ENCODE data around the gene GPX4.

Gene GPX4

DNA sequence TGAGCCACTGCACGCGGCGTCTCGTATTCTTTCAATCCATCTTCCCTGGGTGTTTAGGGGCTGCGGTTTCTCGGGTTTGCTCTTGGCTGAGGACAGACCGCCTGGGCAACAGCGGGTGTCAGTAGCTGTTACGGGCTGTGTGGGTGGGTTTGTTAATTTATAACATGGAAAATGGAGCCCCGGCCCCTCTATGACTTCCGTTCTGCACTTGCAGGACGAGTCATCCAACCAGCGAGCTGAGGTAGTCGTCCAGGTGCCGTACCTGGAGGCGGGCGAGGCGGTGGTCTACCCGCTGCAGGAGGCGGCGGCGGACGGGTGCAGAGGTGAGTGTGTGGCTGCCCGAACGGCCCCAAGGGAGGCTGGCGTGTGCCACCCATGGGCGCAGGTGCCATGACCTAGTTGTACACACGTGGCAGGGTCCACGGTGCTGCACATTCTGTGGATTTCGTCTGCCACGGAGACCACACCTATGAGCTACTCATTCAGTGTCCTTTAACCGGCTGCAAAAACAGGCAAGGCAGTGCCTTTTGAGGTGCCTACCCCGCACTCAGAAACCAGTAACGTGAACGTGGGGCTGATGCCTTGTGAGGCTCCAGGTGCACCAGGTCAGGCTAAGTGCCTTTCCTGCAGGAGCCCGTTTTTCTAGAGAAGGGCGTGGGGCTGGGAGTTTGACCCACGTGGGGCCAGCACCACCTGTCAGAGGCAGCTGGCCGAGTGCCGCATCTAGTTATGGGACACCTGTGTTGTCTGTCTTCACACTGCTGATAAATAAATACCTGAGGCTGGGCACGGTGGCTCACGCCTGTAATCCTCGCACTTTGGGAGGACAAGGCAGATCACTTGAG, 19.5 kb upstream of the GPX4 start:
- DNase-seq, result no peak

DNA sequence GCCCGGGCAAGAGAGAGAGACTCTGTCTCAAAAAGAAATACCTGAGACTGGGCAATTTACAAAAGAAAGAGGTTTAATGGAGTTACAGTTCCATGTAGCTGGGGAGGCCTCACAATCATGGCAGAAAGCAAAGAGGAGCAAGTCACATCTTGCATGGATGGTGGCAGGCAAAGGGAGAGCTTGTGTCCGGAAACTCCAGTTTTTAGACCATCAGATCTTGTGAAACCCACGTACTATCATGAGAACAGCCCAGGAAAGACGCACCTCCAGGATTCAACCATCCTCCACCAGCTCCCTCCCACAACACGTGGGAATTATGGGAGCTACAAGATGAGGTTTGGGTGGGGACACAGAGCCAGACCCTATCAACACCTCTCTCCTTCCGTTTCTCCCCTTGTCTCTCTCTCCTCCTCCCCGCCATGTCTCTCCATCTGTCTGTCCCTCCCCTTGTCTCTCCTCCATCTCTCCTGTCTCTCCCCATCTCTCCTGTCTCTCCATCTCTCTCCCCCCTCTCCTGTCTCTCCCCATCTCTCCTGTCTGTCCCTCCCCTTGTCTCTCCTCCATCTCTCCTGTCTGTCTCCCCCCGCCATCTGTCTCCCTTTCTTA, 18.6 kb upstream of the GPX4 start:
- no peak for DNase-seq

DNA sequence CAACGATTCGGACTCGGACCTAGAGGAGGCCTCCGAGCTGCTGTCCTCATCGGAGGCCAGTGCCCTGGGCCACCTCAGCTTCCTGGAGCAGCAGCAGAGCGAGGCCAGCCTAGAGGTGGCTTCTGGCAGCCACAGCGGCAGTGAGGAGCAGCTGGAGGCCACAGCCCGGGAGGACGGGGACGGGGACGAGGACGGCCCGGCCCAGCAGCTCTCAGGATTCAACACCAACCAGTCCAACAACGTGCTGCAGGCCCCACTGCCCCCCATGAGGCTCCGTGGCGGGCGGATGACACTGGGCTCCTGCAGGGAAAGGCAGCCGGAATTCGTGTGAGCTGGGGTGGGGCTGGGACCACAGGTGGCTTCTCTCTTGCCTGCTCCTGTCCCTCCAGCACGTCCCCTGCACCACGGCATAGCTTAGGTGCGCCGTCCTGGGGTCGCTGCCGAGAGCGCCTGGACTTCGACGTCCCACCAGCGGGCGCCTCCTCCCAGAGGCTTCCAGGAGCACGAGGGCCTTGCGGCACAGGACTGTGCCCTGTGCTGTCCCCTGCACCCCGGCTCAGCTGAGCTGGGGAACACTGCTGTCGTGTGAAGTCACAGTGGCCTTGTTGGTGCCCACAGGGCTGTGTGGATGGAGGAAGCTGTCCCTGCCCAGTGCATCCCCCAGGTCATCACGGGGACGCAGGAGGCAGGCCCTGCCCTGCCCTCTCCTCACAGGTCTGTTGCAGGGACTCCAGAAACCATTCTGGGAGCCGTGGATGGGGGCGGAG, 17.9 kb upstream of the GPX4 start:
- DNase-seq, result no peak

DNA sequence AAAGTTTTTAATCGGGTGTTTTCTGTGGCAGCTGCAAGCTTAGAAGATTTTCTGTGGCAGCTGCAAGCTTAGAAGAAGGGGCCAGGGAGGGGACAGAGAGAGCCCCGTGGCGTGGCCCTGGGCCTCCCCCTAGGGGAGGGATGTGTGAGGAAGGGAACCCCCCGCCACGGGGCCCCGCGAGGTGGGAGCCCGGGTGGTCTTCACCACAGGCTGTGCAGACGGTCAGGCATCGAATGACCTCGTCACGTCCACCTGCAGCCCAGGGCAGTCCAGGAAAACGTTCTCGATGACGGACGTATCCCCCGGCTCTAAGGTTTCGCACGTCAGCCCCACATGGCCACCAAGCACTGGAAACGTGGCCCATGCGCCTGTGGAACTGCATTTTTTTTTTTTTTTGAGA, 17.2 kb upstream of the GPX4 start:
- DNase-seq, result no peak

DNA sequence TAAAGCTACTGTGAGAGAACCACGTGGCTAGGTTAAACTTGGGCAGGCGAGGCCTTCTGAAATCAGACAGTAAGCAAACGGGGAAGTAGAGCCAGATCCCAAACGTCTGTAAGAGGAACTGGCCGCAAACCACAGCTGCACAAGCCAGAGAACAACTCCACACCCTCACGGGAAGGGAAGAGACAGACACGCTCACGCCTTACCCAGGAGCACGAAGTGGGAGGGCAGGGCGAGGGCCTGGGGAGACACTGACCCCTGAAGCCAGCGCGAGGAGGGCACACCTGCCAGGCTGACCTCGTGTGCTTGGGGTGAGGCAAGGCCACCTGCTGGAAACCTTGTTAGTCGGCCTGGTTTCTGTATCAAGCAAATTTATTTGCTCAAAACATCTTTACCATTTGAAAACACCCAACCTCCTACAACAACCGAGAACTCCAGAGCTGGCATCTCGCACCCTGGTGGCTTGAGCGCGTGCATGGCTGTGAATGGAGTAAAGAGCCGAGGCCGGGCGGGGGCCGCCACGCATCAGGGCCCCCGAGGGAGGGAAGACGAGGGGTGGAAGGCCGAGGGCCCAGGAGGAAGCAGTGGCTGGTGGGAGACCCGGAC, 15.9 kb upstream of the GPX4 start:
- DNase-seq, result no peak

DNA sequence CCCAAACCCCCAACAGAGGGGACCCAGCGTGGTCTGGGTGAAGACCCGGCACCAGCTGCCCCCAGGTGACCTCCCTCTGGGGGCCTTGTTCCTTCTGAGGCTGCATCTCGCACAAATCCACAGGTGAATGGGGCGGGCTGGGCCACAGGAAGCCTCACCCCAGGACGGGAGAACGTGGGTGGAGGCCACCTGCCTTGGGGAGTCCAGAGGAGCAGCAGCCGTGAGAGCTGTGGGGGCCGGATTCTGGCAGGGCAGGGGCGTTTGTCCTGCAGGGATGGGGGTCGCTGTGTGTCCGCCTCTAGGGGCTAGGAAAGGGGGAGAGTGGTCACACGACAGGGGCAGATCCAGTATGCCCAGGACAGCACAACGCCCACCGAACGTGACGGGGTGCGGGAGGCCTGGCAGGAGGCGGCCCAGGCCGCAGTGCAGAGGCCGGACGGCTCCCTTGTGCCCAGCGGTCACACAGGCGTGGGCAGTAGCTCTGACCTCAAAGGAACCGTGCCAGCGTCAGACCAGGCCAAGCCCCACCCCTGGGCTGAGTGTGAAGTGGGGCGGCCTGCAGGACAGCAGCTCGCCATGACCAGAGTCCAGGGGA, 15.3 kb upstream of the GPX4 start:
- DNase-seq, result no peak

DNA sequence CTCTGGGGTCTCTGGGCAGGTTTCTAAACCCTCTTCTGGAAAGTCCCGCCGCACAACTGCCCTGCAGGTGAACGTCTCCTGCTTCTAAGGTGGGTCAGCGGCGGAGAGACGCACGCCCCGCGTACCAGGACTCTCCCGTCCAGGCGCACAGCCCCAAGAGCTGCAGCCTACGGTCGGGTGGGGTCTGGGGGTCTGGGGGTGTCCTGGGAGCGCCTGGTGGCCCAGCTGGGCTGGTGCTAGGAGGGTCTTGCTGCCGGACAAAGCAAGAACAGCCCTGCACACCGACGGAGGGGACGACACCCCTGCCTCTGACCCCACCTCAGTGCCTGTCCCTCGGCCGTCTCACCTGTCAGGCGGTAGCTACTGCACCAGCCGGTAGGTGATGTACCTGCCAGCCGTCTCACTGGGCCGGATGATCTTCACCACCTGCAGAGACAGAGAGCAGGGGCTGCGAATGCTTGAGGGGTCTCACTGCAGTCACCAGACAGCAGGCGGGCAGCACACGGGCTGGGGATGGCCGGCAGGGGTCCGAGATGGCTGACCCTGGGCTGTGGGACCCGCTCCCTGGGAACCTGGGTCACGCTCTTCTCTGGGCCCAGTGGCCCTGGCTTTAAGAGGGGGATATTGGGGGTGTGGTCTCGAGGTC, 14.5 kb upstream of the GPX4 start:
- DNase-seq, result no peak

DNA sequence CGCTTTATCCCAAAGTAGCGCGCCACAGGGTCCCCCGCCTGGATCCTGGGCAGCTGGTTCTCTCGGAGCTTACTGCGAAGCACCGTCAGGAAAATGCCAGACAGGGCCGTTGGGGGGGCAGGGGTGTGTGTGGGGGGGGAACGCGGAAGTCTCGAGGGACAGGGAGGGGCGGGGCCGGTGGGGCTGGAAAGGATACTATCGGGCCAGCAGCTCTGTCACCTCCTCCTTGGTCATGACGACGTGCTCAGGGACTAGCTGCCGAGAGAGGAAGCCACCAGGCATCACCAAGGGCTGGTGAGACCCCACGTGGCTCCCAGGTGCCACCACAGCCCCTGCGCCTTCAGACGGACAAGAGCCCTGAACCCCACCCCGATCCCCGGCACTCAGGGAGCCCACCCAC, 13.9 kb upstream of the GPX4 start:
- no peak for DNase-seq

DNA sequence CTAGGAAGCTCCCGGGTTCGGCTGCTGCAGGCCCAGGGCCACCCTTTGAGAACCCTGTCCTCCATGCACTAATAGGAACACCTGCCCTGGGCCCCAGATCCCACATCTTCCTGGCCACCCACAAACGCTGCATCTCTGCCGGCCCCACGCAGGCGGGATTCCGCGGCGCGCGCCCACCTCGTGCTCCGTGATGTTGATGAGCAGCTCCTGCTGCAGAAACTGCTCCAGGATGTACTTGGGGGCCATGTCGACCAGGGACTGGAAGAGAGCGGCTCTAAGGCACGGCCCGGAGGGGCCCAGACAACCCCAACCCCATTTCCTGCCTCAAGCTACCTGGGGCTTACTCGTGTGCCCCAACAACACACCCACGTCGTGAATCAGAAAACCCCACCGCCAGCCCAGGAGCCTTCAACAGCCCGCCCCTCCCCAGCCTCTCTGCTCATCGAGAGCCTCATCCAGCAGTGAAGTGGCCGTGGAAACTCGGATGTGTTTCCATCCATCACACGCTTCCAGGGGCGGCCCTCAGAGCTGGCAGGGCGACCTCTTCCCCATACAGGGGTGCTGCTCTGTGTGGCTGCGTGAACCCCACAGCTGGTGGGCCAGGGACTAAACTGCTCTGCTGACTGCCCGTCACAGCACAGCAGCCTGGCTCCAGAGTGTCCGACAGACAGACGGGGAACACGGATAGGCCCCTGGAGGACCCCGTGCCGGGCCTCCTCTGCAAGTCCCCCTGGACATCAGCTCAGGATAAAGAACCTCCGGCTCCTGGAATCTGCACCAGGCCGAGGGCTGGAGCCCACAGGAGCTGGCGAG, 12.9 kb upstream of the GPX4 start:
- DNase-seq, result no peak

DNA sequence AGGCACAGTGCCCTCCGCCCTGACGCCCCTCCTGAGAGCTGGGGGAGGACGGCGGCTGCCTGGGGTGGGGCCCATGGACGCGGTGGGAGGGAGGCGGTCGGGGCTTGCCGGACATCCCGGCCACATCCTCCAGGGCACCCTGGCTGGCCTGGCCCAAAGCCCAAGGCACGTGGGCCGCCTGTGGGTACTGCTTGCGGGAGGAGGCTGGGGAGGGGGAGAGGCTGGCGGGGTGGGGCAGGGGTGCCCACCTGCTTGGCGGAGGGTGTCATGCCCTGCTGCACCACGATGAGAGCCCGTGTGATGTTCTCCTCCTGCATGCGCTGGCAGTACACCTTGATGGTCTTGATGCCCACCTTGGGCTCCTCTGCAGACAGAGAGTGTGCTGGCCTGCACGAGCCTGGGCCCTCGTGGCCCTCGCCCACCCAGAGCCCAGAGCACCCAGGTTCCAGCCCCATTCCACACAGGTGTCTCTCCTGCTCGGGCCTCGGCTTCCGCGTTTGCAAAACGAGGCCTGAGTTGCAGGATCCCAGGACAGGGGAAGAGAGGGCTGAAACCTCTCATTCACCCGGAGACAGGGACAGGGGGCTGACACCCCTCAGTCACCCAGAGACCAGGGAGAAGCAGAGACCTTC, 12.1 kb upstream of the GPX4 start:
- no peak for DNase-seq

DNA sequence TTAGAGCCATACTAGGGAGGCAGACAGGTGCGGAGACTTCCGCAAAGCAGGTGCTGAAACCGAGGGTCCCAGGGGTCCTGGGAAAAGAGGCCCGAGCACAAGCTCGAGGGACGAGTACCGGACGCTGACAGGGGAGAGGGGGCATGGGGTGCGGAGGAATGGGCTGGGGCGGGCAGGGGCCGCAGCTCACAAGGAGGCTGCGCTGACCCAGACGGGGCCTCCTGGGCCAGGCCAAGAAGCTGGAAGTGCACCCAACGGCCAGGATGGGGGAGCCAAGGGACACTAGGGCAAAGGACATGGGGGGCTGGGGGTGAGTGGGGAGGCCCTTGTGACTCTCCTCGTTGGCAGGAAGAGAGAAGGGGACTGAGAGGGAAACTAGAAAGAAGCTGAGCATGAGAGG, 10.5 kb upstream of the GPX4 start:
- DNase-seq, result no peak

DNA sequence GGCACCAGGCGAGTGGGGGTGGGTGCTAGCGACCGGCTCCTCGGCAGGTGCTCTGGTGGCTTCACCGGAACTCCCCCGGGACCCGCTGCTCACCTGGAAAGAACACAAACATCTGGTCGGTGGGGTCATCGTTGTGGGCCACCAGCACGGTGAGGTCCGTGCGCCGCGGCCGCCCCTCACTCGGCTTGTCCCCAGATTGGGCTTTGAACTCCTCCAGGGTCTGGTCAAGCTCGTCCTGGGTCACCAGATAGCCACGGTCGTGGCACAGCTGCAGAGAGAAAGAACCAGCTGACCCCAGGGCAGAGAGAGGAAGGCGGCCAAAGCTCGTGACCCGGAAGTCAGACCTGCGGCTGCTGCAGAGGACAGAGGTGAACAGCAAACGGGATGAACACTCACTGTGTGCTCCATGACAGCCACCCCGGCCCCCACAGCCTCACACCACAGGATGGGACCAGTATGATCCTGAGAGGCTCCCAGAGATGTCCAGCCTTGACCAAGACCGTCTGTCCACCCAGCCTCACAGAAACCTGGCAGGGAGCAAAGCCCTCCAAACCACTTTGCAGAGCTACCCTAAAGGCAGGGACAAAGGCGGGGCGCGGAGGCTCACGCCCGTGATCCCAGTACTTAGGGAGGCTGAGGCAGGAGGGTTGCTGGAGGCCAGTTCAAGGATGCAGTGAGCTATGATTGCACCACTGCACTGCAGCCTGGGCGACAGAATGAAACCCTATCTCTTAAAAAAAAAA, 9.8 kb upstream of the GPX4 start:
- no peak for DNase-seq

DNA sequence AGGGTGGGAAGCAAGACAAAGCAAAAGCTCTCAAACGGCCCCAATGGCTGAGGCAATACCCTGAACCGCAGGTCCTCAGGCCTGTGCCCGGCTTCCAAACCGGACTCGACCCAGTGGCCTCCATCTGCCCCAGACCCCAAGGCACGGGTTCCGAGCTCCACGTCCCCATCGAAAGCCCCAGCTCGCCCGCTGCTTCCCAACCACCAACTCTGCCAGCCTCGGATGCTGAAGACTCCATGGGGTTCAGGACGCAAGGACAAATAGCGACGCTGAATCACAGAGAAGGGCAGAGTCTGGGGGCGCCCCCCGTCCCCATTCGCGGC, 9.2 kb upstream of the GPX4 start:
- no peak for DNase-seq

DNA sequence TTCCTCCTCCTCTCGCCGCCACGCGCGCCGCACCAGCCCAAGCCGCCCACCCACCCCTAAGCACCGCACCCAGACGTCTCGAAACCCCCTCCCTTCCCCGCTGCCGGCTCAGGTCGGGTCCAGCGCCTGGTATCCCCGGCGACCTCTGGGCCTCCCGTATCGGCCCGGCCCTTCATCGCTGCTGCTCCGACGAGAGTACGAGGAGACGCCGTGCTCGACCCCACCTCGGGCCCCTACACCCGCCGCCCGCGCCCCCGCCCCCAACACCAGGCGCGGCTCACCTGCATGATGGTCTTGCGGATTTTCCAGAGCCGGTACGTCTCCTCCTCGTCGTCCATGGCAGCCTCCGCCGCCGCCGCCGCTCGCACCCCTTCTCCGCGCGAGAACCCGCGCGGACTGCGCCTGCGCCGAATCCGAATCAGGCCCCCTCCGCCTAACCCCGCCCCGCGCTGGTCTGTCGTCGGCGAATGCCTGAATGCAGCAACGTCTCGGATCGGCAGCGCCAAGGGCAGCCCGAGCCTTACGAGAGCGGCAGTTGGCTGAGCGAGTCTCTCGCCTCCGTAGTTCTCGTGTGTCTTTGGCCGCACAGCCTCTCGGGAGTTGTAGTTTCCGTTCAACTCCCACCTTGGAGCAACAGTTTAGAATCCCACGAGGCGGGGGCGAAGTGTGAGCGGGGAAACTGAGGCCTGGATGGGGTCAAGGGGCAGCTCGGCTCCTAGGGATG, 8.7 kb upstream of the GPX4 start, which contains the start of gene POLR2E:
POLR2E (minus strand) TSS at position 398 of the 724 bp plus-strand sequence; CDS start at position 338, 60 bp downstream.
- peak; percentile 93 to 97 for DNase-seq

DNA sequence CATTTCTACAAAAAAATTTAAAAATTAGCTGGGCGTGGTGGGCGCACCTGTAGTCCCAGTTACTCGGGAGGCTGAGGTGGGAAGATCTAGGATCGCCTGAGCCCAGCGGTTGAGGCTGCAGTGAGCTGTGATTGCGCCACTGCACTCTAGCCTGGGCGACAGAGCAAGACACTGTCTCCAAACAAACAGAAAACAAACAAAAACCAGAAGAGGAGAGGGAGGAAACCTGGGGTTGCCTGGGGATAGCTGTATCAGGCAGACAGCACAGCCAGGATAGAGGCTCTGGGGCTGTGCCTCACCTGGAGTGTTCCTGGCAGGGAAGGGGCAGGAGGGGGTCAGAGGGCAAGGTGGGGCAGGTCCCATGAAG, 6.0 kb upstream of the GPX4 start:
- no peak for DNase-seq

DNA sequence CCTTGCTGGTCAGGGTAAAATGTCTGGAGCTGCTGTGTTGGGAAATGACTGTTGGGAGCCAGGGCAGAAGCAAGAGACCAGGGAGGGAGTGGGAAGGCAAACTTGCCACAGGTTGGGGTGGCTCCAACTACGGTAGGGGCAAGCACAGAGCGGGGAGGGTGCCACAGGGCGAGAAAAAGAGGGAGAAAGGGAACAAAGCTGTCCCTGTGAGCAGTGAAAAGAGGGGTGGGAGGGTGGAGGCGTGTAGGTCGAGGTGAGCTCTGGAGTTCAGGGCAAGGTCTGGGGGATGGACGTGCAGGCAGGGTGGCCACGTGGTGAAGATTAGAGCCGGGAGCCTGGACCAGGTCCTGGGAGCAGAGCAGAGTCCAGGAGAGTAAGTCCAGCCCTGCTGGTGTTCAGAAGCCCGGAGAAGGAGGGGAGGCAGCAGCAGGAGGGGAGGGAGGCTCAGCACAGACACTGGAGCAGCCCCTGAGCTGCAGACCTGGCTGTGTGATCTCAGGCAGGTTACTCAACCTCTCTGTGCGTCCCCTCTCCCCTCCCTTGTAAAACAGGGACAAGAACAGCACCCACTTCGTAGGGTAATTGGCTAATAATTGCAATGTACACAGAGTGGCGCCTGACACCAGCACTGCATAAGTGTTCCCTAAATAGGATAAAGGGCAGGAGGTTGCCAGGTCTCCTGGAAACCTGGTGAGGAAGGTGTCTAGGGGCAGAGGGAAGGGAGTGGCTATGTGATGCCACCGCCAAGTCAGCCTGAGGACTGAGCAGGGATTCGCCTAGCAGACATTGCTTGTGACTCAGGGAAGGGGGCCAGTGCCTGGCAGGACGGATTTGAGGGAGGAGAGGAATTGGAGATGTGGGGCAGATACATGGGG, 5.4 kb upstream of the GPX4 start:
- DNase-seq, result peak in 1 of 2 experiments; percentile 23

DNA sequence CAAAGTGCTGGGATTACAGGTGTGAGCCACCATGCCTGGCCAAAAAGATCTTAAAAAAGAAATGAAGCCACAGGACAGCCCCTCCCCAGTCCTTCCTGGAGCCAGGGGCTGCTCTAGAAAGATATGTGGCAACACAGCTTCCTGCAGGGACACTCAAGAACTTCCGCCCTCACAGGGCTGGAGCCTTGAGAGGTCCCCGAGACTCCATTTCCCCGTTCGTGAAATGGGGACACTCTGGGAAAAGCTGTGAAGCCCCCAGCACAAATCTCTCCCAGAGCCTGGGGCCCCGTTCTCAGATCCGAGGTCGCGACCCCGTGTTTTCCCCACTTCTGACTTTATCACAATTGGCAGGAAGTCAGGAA, 2.5 kb upstream of the GPX4 start:
- DNase-seq, result no peak

DNA sequence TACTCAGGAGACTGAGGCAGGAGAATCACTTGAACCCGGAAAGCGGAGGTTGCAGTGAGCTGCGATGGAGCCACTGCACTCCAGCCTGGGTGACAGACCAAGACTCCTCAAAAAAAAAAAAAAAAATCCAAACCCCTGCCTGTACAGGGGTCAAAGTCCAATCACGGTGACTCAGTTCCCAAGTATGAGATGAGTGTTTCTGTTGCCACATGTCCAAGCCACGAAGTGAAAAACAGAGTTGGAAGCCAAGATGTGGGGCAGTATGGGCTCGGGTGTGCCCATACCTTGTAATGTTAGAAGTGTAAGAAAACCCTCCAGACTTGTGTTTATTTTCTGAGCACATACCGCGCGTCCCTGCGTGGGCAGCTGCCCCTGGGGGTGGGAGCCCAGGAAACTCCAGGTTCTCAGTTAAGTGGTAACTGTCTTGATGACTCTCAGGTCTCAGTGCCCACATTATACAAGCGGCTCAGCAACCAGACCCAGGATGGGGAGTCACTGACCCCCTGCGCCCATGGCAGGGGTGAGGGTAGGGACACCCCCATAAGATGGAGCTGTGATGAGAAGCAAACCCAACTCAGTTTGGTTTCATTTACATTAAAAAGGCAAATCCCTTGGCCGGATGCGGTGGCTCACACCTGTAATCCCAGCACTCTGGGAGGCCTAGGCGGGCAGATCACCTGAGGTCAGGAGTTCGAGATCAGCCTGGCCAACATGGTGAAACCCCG, 1.2 kb upstream of the GPX4 start:
- DNase-seq, result no peak
